SW 1271 (cell line): ENCODE data around the gene SOBP.

ENCODE experiments used
- DNase-seq, 2 experiments: peaks; one replicate each; lab custom pipeline; 2025; lab: John Stamatoyannopoulos, UW

SOBP gene

DNA sequence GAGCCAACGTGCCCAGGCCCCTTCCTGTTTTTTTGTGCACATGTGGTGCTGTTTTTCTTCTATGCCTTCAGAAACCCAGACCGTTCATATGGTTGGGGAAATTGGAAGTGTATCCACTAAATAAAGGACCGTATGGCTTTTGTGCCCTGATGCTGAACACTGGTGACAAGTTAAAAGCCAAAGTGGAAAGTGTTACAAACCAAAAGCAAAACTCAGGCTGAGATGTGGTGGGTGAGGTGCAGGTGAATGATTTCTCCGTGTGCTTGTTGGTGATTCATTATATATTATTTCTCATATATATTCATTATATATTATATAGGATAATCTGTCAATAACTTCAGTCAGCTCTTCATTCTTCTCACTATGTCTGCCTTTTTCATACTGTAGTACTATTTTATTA, 148.6 kb downstream of the SOBP start:
- DNase-seq: no peak

DNA sequence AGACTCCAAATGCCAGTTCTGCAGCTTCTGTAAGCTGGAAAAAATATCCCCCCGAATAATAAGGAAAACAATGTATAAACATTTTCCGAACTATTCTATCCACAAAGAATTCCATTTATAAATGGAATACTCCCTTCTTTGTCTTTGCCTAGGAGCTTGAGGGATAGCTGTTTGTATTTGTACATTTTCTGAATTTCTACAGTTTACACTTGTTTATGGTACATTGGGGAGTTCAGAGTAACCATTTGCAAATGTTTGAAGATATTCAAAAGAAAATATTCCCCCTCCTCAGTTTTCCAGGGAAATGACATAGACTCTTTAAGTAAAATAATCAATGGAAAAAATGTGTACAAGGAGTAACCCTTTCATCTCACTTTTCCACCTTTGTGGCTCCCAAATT, 149.6 kb downstream of the SOBP start:
- DNase-seq: no peak

DNA sequence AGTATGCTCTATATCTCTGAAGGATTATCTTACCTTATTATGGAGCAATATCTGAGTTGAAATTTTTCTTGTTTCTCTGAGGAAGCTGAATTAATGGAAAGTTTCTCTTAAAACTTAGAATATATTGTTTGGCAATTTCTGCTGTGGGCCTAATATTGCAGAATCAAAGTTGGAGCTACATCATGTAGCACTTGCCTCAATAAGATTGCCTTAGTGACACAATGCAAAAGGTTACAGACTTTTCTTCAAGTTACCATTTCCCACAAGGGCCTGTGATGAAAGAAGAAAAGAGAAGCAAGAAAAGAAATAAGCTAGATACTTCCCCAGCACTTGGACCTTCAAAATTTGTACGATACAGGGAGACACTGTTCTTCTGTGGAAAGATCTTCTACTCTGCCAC, 151.2 kb downstream of the SOBP start:
- no peak for DNase-seq

DNA sequence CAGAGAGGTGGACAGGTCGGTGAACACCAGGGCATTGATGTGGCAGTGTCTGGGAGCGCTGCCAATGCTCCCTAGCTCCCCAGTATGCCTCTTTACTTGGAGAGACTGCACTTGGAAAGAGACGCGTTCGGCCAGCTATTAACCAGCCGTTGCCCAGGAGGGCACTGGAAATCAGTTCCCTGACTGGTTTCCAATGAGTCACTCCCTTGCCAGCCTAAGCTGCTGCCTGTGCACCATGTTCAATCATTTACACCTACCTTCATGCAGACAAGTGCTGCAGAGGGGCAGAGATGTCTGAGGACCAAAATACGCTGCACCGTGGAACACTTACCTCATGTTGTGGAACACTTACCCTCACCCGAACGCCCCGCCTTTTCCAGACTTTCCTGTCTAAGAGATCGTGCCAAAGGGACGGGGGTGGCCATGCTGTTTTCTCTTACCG, 151.6 kb downstream of the SOBP start:
- no peak for DNase-seq

DNA sequence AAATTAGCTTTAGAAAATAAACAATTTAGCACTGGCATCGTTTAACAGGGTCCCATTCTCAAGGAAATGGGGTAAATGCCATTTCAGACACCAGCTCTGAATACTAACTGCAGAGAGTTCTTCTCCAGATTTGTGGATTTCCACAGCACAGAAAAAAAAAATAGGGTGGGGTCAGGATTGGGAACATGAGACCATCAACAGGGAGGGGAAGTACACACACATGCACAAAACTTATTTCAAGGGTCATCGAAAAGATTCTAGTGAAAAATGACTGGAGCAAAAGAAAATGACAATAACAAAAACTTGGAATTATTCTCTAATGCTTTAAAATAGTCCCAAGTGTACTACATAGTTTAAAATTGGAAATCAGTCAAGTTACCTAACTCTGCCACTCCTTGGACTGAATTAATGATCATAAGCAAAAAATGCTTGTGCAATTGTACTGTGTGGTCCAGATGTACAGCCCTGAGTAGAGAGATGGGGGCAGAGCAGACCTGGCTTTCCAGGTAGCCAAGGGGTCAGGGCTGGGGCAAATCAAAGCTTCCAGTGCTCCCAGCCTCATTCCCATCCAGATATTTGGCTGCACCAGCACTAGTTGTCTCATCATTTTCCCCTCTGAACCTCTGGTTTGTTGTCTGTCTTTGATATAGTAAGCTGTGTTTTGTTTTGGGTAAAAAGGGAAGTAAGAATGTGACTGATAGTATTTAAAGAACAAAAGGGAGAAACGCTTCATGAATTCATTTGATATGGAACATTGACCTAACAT, 152.4 kb downstream of the SOBP start:
- no peak for DNase-seq

DNA sequence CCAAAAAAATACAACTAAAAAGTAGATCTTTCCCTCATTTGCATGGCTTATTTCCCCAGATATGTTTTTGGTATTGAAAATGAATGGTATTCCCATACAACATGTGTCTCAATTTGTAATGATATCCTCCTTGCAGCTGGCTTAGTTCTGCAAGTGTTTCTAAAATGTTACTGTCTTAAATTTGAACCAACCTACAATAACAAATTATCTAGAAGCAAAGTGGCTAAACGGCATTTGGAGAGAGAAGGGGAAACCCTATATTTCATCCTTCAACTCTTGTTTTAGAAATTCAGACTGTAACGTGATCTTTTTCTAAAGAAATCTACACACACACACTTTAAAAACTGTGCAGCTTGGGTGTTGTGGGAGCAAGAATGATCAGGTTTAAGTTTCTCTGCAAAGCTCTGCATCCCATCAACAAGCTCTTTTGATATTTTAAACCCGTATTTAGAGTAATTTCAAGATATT, 153.0 kb downstream of the SOBP start:
- DNase-seq: no peak

DNA sequence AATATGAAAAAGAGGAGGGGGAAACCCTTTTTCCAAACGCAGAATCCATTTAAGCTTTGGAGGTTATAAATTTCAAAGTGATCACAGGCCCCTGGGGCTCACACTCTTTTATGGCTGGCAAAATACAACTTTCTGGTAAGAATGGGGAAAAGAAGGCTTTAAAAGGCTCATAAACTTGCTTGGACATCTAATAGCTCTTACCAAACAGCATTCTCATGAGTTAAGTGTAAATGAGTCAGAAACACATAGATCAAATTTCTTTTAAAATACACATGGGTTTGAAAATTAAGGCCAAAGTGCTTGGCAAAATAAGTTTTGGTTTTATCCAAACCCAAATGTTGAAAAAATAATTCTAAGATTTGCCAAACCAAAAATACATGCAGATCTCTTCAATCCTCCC, 154.6 kb downstream of the SOBP start:
- no peak for DNase-seq

DNA sequence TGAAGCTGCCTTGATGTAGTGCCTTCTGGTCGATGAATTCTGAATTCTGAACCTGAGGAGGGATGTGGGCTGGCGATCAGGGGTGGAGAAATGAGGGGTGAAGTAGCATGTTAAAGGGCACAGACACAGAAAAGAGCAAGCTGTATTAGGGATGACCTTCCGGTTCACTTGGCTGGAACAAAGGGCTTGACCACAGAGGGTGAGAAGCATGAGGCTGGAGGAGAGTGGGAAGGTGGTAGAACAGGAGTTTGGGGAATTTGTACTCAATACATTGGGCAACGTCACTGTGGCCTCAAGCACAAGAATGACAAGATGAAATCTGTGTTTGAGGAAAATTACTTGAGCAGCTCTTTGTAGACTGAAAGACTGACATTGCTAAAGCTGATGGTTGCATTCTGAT, 155.8 kb downstream of the SOBP start:
- DNase-seq: no peak

DNA sequence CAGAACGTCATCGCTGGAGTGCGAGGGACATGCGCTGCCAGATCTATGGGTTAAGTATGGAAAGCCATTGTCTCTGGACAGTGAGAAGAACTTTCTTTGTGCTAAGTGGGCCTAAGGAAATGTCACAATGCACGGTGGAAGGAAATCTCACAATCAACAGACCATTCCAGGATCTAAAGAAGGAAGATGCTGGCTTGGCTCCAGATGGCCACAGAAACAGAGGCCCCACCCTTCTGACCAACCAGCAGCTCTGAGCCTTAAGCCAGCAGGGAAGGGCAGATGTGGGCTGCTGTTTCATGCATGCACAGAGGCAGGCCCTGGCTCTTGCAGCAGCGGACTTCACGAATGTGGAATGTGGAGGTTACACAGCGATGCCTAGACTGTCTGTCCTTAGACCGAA, 156.3 kb downstream of the SOBP start:
- no peak for DNase-seq

DNA sequence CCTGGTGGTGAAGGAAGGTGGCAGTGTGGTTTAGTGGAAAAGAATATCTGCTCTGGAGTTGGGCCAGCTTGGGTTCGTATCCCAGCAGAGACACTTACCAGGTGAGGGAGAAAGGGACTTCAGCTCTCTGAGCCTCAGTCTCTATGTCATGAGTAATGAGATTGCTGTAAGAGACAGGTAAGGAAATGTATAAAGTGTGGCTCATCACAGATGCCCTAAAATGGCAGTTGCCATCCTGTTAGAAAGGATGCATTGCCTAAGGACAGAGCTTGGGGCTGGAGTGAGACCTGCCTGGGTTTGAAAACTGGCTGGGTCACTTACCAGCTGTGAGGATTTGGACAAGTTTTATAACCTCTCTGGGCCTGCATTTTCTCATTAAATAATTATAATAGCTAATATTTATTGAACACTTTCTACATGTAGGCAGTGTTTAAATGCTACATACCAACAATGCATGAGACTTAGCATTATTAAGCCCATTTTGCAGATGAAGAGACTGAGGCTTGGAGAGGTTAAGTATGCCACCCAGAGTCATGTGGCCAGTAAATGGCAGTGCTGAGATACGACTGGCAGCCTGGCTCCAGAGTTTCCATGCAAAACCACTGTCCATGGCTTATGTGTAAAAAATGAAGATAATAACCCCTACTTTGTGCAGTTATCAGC, 157.0 kb downstream of the SOBP start:
- no peak for DNase-seq

DNA sequence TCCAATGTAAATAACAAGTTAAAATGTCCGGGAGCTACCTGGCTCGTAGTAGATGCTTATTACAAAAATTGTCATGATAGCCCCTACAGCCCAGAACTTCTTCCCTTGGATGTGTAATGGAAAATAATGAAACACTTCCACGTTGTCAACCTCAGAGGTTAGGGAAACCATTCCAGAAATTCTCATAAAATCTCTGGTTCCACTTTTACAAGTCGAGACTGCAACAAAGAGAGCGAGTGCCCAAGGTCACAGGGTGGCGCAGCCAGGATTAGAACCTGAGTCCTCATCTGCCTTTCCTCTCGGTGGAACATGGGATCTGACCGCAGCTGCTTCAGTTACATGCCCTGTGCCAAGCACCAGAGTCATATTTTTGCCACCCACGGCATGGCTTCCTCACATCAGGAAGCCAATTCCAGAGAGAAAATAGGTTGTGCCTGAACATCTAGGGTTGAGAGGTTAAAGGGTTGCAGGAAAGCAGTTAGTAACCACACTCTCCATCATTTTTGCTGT, 157.6 kb downstream of the SOBP start:
- DNase-seq: no peak

DNA sequence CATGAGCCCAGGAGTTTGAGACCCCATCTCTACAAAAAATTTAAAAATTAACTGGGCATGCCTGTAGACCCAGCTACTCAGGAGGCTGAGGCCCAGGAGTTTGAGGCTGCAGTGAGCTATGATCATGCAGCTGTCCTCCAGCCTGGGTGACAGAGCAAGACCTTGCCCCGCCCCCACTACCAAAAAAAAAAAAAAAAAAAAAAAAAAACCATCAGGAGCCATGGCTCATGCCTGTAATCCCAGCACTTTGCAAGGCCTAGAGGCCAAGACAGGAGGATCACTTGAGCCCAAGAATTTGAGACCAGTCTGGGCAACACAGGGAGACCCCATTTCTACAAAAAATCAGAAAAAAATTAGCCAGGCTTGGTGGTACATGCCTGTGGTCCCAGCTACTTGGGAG, 159.1 kb downstream of the SOBP start:
- no peak for DNase-seq

DNA sequence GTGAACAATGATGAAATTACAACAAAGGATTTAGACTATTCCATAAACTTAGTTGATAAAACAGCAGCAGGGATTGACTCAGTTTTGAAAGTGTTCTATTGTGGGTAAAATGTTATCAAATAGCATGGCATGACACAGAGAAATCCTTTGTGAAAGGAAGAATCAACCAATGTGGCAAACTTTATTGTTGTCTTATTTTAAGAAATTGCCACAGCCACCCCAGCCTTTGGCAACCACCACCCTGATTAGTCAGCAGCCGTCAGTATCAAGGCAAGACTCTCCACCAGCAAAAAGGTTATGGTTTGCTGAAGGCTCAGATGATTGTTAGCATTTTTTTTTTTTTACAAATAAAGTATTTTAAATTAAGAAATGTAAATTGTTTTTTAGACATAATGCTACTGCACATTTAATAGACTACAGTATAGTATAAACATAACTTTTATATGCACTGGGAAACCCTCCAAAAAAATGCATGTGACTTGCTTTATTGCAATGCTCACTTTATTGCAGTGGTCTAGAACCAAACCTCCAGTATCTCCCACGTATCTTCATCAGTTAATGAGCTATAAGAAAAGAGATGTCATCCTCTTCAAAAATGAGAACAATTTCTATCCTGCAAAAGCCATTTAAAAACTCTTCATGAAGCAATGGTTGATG, 162.7 kb downstream of the SOBP start:
- DNase-seq: no peak

DNA sequence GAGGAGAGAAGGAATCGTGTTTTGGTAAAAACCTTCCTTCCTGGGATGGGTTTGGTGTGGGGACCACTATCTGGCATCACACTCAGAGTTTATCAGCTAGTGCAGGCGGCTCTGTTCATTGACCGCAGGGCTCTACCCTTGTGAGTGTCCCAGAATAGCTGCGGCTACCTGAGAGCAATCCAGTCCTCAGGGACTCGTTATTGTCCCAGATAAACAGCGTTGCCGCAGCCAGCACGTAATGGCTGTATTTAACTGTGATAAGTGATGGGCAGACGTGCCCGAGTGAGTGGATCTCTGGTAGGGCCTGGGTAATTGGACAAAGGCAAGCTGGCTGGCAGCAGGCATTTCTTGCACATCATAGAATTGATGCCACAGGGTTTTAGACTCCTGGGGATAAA, 163.3 kb downstream of the SOBP start:
- DNase-seq: no peak

DNA sequence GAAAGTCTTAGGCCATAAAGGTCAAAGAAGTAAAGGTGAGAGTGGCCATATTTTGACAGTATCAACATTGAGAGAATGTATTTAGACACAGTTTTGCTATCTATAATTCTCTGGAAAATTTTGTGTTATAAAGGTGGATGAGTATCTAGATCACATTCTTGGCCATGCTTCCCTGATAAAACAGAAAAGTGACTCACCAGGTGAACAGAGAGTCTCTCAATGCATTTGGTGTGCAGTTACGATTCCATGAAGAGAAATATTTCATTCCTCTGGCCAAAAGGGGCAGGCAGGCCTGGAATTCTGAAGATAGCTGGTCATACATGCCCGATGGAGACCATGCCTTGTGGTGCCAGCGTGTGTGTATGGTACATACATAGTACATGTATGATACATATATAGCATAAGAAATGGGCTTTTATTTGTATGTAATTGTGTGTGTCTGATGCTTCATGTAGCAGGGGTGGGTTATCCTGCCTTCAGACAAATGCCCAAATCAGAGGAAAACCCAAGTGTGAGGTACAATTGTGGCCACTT, 164.0 kb downstream of the SOBP start:
- no peak for DNase-seq

DNA sequence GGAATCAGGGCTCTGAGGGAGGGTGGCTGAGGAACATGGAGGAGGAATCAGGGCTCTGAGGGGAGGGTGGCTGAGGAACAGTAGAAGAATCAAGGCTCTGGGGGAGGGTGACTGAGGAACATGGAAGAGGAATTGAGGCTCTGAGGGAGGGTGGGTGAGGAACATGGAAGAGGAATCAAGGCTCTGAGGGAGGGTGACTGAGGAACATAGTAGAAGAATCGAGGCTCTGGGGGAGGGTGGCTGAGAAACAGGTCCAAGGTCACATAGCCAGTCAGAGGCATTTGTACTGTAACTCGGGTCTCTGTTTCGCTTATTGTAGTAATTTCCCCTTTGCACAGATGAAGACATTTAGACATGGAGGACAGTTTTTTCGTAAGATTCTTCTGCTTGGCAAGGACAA, 164.8 kb downstream of the SOBP start:
- DNase-seq: no peak

DNA sequence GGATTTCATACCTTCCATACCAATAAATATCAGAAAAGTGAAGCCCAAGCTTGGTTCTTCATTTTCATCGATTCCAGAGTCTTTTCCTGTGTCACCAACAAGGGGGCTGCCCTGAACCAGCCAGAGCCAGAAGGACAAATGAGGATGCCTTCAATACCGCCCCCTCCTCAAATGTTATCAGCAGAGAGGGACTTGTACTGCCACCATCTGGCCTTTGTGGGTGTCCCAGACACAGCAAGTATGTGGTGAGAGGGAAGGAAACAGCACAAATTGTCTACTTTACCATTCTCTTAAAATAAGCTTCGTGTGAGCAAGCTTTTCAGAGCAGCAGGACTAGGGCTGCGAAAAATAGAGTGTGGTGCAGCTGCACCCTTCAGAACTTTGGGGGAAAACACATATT, 165.3 kb downstream of the SOBP start:
- DNase-seq: no peak

DNA sequence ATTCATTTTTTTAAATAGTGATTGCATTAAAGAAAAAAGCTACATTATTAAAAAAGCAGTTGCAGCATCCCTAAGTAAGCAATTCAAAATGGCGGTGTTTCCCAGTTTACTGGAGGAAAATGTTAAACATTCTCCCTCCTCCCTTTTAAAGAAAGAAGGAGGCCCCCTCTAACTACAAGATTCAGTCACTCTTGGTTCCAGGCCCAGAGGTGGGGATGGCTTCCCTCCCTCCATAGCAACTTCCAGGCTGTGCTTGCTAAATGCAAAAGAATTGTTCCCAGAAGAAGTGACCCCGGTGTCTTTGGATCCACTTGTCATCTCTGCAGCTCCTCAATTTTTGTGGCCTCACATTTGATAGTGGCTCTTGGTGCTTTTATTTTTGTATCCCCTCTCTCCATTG, 165.9 kb downstream of the SOBP start:
- DNase-seq: no peak

DNA sequence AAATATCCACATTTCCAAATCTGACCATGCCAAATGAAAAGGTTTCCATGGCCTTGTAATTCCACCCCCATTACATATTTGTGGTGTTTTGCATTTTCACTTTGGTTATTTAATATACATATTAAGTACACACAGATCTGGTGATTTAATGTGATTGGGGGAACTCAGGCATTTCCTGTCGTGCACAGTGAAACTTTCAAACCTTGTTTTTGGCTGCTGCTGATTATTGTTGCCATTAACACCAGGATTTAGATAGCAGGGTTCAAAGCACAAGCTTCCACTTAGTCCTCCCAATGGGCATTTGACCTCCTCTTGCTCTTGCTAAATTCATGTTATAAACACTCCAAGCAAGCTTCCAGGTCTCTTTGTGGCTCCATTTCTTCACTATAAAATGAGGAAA, 166.5 kb downstream of the SOBP start:
- DNase-seq: no peak

DNA sequence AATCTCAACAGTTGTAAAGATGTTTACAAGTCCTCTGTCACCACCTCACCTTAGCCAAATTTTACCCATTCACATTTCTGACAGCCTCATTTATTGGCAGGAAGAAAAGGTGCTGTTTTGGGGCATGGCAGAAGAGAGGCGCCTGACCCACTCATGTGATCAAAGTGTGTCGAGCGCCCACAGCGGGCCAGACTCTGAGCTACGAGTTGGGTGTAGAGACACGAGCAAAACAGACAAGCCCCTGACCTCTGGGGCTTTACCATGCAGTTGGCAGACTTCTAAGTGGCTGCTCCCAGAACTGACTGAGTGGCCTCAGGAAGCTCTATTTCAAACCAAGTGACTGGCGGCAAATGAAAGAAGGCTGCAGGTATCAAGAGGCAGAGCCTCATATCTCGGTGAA, 167.0 kb downstream of the SOBP start:
- DNase-seq: no peak

DNA sequence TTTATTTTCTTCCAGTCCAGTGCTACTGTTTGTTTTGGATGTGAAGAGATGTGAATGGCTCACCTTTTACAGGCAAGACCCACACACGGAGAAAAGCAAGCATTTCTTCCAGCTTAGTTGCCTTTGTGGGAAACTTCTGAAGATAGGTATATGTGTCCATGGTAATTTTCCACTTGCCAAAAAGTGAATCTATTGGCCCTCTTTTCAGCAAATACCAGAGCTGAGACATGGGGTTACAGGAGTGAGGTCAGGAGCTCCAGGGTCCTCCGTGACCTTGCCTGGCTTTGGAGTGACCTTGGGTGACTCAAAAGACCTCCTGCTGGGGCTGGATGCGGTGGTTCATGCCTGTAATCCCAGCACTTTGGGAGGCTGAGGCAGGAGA, 167.4 kb downstream of the SOBP start:
- DNase-seq: no peak

DNA sequence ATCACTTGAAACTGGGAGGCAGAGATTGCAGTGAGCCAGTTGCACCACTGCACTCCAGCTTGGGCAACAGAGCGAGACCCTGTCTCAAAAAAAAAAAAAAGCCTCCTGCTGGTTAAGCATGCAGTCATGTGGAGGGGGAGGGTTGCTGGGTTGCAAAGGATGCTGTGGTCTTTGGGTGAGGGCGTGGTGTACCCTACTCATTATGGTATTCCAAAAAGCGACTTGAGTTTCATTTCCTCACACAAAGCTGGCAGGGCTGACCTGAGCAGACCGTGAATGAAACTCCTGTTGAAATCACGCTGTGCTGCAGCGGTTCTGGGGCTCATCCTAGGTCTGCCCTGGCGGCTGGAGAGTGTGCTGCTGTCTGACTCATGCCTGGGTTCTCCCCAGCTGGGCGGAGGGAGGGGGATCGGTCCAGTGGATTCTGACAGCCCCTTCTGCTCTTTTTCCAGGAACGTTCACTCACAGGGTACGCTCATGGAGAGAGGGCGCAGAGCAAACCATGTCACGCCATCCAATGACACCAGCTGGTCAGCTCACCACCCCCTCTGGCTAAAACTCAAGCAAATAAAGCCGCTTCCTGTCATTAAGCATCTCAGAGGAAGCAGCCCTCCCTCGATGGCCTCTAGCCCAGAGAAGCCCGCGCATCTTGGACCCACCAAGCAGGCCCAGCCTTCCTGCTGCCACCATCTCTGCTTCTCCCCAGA, 168.0 kb downstream of the SOBP start:
- no peak for DNase-seq
